GM12878 (cell line): Measurements from ENCODE around the gene DENND1A. TPM values are rescaled to one million over a fixed set of nuclear protein-coding genes. Genes with fewer than 3 reads are reported as not detected.

Source experiments
- polyA plus RNA-seq, 11 experiments: library from polyadenylated mRNA; depleted of rRNA in 4 of 11; unstranded in 6 of 11; stranded (reverse) in 5 of 11; fragments of >200 nt; fragmentation: Nextera tagmentation in 4 of 11; fragmentation: Illumina TruSeq in 1 of 11; extraction: Ambion mirVana in 4 of 11; extraction: Trizol in 1 of 11; gene quantifications; 1 replicate in 1 of 11; 2 replicates in 10 of 11; pipeline versions ENCODE4 v1.2.1 to v1.2.3, GENCODE V29; 2011 to 2016; ENCODE audit warnings: inconsistent platforms in 2 of 11, missing spikeins in 2 of 11, low read depth in 1 of 11
- total RNA-seq, 4 experiments: library from RNA; depleted of rRNA in 3 of 4; stranded (reverse); fragments of >200 nt in 3 of 4; fragmentation: Illumina TruSeq in 1 of 4; extraction: Trizol in 1 of 4; gene quantifications; 2 replicates each; pipeline versions ENCODE4 v1.2.1 to v1.2.3, GENCODE V29; 2013 to 2021
- TF ChIP-seq, protein P1 (sequence below): fragments of 450-650 bp; IDR thresholded peaks from 2 replicates; pipeline ENCODE4 v1.6.1; 2016; ENCODE audit warnings: mild to moderate bottlenecking, moderate library complexity, borderline replicate concordance
- TF ChIP-seq, protein P2 (sequence below): IDR thresholded peaks from 2 replicates; pipeline ENCODE4 v1.6.1; 2012; ENCODE audit warnings: improper control_type of control experiment, low read depth, low read length; ENCODE audit not compliant: insufficient replicate concordance

The DENND1A gene
- total and polyA plus RNA-seq, 10 of the 15 experiments (the other 5 are each of a cell fraction or from before 2014, with no cell fraction given): 14.1 to 48.6 (median 35.2) TPM

DNA sequence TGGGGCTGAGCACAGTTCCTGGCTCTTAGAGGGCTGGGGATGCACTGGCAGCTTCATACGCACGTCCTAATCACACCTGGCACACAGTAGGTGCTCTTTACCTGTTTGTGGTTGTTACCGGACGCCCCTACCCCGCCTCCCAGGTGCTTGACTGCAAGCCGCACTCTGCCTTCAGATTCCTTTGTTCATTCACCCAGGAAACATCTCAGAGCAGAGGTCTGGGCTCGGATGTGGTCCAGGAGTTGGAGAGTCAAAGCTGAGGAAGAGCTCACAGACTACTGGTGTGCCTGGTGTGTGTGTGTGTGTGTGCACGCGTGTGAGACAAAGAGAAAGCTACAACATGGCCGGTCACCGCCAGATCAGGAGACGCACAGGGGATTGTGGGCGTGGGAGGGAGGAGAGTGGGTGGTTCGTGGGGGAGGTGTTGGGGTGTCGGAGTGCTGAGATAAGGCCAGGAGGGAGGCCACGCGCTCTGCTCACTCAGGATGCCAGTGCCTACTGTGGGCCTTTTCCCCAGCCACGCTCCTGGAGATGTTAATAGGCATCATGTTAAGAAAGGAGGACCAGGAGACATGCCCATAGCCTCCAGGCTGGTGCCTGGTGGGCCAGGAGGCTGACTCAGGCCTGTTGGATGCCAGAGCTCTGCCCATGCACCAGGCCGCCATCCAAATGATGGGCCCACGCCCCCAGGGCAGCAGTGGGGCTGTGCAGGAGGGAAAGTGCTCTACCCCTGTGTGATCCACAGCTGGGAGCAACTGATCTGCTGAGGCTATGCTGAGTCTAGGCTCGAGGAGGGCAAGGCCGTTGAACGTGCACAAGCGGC, 534.0 kb downstream of the DENND1A start (continued):
- TF ChIP-seq, protein P1, sequence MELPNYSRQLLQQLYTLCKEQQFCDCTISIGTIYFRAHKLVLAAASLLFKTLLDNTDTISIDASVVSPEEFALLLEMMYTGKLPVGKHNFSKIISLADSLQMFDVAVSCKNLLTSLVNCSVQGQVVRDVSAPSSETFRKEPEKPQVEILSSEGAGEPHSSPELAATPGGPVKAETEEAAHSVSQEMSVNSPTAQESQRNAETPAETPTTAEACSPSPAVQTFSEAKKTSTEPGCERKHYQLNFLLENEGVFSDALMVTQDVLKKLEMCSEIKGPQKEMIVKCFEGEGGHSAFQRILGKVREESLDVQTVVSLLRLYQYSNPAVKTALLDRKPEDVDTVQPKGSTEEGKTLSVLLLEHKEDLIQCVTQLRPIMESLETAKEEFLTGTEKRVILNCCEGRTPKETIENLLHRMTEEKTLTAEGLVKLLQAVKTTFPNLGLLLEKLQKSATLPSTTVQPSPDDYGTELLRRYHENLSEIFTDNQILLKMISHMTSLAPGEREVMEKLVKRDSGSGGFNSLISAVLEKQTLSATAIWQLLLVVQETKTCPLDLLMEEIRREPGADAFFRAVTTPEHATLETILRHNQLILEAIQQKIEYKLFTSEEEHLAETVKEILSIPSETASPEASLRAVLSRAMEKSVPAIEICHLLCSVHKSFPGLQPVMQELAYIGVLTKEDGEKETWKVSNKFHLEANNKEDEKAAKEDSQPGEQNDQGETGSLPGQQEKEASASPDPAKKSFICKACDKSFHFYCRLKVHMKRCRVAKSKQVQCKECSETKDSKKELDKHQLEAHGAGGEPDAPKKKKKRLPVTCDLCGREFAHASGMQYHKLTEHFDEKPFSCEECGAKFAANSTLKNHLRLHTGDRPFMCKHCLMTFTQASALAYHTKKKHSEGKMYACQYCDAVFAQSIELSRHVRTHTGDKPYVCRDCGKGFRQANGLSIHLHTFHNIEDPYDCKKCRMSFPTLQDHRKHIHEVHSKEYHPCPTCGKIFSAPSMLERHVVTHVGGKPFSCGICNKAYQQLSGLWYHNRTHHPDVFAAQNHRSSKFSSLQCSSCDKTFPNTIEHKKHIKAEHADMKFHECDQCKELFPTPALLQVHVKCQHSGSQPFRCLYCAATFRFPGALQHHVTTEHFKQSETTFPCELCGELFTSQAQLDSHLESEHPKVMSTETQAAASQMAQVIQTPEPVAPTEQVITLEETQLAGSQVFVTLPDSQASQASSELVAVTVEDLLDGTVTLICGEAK: no peak
- TF ChIP-seq, protein P2, sequence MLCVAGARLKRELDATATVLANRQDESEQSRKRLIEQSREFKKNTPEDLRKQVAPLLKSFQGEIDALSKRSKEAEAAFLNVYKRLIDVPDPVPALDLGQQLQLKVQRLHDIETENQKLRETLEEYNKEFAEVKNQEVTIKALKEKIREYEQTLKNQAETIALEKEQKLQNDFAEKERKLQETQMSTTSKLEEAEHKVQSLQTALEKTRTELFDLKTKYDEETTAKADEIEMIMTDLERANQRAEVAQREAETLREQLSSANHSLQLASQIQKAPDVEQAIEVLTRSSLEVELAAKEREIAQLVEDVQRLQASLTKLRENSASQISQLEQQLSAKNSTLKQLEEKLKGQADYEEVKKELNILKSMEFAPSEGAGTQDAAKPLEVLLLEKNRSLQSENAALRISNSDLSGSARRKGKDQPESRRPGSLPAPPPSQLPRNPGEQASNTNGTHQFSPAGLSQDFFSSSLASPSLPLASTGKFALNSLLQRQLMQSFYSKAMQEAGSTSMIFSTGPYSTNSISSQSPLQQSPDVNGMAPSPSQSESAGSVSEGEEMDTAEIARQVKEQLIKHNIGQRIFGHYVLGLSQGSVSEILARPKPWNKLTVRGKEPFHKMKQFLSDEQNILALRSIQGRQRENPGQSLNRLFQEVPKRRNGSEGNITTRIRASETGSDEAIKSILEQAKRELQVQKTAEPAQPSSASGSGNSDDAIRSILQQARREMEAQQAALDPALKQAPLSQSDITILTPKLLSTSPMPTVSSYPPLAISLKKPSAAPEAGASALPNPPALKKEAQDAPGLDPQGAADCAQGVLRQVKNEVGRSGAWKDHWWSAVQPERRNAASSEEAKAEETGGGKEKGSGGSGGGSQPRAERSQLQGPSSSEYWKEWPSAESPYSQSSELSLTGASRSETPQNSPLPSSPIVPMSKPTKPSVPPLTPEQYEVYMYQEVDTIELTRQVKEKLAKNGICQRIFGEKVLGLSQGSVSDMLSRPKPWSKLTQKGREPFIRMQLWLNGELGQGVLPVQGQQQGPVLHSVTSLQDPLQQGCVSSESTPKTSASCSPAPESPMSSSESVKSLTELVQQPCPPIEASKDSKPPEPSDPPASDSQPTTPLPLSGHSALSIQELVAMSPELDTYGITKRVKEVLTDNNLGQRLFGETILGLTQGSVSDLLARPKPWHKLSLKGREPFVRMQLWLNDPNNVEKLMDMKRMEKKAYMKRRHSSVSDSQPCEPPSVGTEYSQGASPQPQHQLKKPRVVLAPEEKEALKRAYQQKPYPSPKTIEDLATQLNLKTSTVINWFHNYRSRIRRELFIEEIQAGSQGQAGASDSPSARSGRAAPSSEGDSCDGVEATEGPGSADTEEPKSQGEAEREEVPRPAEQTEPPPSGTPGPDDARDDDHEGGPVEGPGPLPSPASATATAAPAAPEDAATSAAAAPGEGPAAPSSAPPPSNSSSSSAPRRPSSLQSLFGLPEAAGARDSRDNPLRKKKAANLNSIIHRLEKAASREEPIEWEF: no peak
